Progenitor cell of endocrine pancreas (in vitro differentiated cells): Measurements from ENCODE around the gene ERBB4. TPM values are rescaled to one million over a fixed set of nuclear protein-coding genes. Genes with fewer than 3 reads are reported as not detected.
"Not testable (repeated sequence)": the region's sequence is repeated elsewhere in the genome, so short reads cannot be mapped to it uniquely, and the experiment has no call there.

Experiments used
- DNase-seq: peaks from one replicate; pipeline ENCODE4 v3.0.0; 2021; ENCODE audit warnings: low spot score; ENCODE audit not compliant: unreplicated experiment
- H3K27ac Mint-ChIP-seq: 2 replicates; pipeline ENCODE4 v1.8.0; 2021; ENCODE audit warnings: mild to moderate bottlenecking, moderate library complexity, mixed read lengths
- H3K27me3 Mint-ChIP-seq: 2 replicates; pipeline ENCODE4 v1.8.0; 2021; ENCODE audit warnings: mixed read lengths
- H3K36me3 Mint-ChIP-seq: 2 replicates; pipeline ENCODE4 v1.8.0; 2022; ENCODE audit warnings: mixed read lengths; ENCODE audit not compliant: insufficient read depth
- H3K4me1 Mint-ChIP-seq: 2 replicates; pipeline ENCODE4 v1.8.0; 2021; ENCODE audit warnings: low read depth, mixed read lengths
- H3K4me3 Mint-ChIP-seq: 2 replicates; pipeline ENCODE4 v1.8.0; 2021; ENCODE audit warnings: low read depth, mild to moderate bottlenecking, moderate library complexity, mixed read lengths
- H3K9me3 Mint-ChIP-seq: 2 replicates; pipeline ENCODE4 v1.8.0; 2021; ENCODE audit warnings: low read depth, mixed read lengths
- total RNA-seq: library from RNA; stranded (reverse); gene quantifications from 2 replicates; pipeline ENCODE4 v1.2.1, GENCODE V29; 2021
- TF ChIP-seq, protein P1 (sequence below): fragments of 200-600 bp; sonication (generic); IDR thresholded peaks from one replicate; pipeline ENCODE4 v1.5.0; 2021; ENCODE audit warnings: antibody characterized with exemption, mild to moderate bottlenecking; ENCODE audit not compliant: unreplicated experiment

The ERBB4 gene
- total RNA-seq, 1 donor from 2014 or later, result 43.8 TPM

DNA sequence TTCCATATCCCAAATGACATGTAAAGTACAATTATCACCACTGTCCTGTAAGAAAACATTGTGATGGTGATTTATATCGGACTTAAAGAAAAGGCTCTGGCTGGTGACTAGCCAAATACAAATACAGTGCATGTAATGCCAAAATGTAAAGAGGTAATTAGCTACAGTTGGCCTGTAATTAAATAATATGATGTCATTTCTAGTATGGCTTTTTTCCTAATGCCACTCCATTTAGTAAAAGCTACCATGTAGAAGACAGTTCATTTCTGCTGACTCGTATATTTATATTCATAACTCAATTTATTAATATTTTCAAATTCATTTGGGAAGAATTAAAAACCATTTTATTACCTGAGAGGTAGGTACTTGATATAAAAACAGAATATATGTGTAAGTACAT, 815.7 kb downstream of the ERBB4 start:
- H3K27ac Mint-ChIP-seq, result no peak overlapping the region

DNA sequence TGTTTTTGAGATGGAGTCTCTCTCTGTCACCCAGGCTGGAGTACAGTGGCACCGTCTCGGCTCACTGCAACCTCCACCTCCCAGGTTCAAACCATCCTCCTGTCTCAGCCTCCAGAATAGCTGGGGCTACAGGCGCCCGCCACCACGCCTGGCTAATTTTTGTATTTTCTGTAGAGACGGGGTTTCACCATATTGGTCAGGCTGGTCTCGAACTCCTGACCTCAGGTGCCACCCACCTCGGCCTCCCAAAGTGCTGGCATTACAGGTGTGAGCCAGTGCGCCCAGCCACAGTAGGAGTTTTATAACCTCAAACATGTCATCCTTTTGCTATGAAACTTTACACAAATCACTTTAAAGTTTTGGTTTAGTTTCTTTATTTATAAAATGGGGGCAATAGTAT, 816.7 kb downstream of the ERBB4 start:
- DNase-seq, H3K27me3 Mint-ChIP-seq, H3K27ac Mint-ChIP-seq, H3K36me3 Mint-ChIP-seq, H3K4me3 Mint-ChIP-seq, H3K4me1 Mint-ChIP-seq, H3K9me3 Mint-ChIP-seq: not testable (repeated sequence)

More for the DNA sequence above, 815.7 kb downstream of the ERBB4 start:
- no peaks in the 10 kb centered on the region for H3K4me1 Mint-ChIP-seq
- no peaks in the 10 kb centered on the region for H3K27me3 Mint-ChIP-seq
- DNase-seq, result no peak
- TF ChIP-seq, protein P1, sequence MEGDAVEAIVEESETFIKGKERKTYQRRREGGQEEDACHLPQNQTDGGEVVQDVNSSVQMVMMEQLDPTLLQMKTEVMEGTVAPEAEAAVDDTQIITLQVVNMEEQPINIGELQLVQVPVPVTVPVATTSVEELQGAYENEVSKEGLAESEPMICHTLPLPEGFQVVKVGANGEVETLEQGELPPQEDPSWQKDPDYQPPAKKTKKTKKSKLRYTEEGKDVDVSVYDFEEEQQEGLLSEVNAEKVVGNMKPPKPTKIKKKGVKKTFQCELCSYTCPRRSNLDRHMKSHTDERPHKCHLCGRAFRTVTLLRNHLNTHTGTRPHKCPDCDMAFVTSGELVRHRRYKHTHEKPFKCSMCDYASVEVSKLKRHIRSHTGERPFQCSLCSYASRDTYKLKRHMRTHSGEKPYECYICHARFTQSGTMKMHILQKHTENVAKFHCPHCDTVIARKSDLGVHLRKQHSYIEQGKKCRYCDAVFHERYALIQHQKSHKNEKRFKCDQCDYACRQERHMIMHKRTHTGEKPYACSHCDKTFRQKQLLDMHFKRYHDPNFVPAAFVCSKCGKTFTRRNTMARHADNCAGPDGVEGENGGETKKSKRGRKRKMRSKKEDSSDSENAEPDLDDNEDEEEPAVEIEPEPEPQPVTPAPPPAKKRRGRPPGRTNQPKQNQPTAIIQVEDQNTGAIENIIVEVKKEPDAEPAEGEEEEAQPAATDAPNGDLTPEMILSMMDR, result no peak
- no peaks in the 10 kb centered on the region for H3K9me3 Mint-ChIP-seq
- no peak overlapping the region for H3K4me3 Mint-ChIP-seq
- H3K36me3 Mint-ChIP-seq, result peaks cover 3% of the 10 kb centered on the region

DNA sequence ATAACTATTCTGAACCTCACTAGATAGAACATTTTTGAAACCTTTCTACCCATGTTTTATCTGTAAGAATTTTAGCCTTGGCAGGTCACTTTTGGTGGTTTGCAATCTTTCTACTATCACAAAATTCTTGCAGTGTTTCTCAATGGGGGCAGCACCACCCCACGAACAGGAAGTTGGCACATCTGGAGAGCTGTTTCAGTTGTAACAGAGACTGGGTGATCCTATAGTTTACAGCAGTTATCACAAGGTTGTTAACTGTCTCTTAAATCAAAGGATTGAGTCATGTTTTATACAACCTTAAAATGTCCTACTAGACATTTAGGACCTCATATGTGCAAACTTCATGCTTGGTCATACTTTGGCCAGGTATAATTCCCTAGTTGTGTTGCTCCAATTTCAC, 829.2 kb downstream of the ERBB4 start:
- H3K27me3 Mint-ChIP-seq, result no peaks in the 10 kb centered on the region
- H3K9me3 Mint-ChIP-seq, result no peaks in the 10 kb centered on the region
- DNase-seq, result no peak
- H3K4me3 Mint-ChIP-seq, result no peak overlapping the region
- H3K36me3 Mint-ChIP-seq, result peaks cover 5% of the 10 kb centered on the region
- TF ChIP-seq, protein P1, result no peak
- H3K4me1 Mint-ChIP-seq, result no peaks in the 10 kb centered on the region
- no peak overlapping the region for H3K27ac Mint-ChIP-seq

DNA sequence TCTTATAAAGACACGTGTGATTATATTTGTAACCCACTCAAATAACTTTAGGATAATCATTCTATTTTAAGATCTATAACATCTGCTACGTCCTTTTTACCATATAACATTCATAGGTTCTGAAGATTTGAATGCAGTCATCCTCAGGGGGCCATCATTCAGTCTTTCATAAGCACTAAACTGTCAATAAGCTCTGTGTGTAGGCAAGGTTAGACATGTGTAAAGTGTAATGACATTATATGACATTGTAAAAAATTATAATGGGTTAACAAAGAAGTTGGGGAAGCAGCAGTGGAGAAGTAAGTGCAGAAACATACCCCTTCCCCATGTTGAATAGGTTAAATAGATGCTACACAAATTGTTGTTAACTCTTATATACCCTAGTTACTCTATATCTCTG, 845.9 kb downstream of the ERBB4 start:
- Mint-ChIP-seq H3K9me3 (no peaks in the 10 kb centered on the region), H3K27me3 (no peaks in the 10 kb centered on the region), H3K4me3 (no peak overlapping the region), H3K27ac (no peak overlapping the region), H3K36me3 (peaks cover 2% of the 10 kb centered on the region), H3K4me1 (peaks cover 10% of the 10 kb centered on the region)
- TF ChIP-seq, protein P1, result no peak
- DNase-seq, result no peak

DNA sequence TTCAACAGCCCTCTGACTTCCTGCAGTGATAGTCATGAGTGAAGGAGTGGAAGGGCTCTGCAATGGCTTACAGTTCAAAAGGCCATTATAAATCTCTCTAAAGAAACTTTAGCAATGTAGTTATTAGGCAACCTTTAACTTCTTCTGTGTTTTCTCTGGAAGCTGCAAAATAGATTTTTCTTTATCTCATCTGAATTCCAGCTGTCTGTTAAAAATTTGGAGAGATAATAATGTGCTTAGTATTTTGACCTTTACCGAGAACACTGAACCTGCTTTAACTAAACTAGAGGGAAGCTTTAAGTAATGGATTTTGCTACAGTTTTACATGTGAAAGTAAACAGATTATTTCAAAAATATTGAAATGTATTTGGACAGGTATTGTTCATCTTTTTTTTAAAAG, 847.9 kb downstream of the ERBB4 start:
- Mint-ChIP-seq H3K9me3 (peaks cover 3% of the 10 kb centered on the region), H3K27ac (peak overlapping the region; percentile 25), H3K36me3 (peaks cover 10% of the 10 kb centered on the region), H3K27me3 (no peaks in the 10 kb centered on the region), H3K4me1 (peaks cover 10% of the 10 kb centered on the region), H3K4me3 (no peak overlapping the region)
- TF ChIP-seq, protein P1, result no peak
- DNase-seq, result no peak

DNA sequence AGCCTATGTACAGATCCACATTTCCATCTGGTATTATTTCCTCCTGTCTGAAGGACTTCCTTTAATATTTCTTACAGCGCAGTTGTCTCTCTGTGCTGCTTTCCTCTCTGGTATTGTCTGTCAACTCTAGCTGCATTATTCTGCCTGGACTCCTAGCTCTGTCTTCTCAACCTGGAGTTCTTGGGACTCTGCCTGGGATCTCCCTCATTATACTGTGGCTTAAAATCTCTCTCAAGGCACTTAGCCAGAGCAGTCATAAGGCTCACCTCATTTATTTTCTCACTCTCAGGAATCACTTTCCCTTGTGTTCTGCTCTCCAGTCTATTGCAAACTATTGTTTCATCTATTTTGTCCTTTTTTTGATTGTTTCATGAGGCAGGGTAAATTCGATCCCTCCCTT, 850.4 kb downstream of the ERBB4 start:
- Mint-ChIP-seq H3K4me1 (peaks cover 8% of the 10 kb centered on the region), H3K4me3 (no peak overlapping the region), H3K27ac (no peak overlapping the region), H3K9me3 (peaks cover 16% of the 10 kb centered on the region), H3K36me3 (peaks cover 19% of the 10 kb centered on the region), H3K27me3 (no peaks in the 10 kb centered on the region)
- TF ChIP-seq, protein P1, result no peak
- no peak for DNase-seq
